GM21825 (cell line): ENCODE measurements around the gene EHMT1.

Source experiments
- ATAC-seq: cut with Tn5 transposase; IDR thresholded peaks from one replicate; pipeline ENCODE4 v1.9.1; 2021; ENCODE audit warnings: mild to moderate bottlenecking, moderate library complexity; ENCODE audit not compliant: unreplicated experiment

The EHMT1 gene

GRCh38 chr9:137643921-137644320 lies 25.1 kb downstream of the EHMT1 start:
- ATAC-seq, result no peak

GRCh38 chr9:137645211-137645610 lies 26.4 kb downstream of the EHMT1 start:
- ATAC-seq, result no peak

GRCh38 chr9:137646341-137646740 lies 27.5 kb downstream of the EHMT1 start:
- ATAC-seq, result no peak

- no peak for ATAC-seq
These were observed 28.4 kb downstream of the EHMT1 start for GRCh38 chr9:137647096-137647714.

GRCh38 chr9:137648396-137648795 lies 29.6 kb downstream of the EHMT1 start:
- ATAC-seq, result no peak

- no peak for ATAC-seq
These were observed 30.7 kb downstream of the EHMT1 start for GRCh38 chr9:137649553-137649952.

- no peak for ATAC-seq
These were observed 31.5 kb downstream of the EHMT1 start for GRCh38 chr9:137650259-137650658.

- no peak for ATAC-seq
These were observed 32.0 kb downstream of the EHMT1 start for GRCh38 chr9:137650779-137651178.

GRCh38 chr9:137656416-137656815 lies 37.6 kb downstream of the EHMT1 start:
- ATAC-seq, result no peak

GRCh38 chr9:137657606-137658005 lies 38.8 kb downstream of the EHMT1 start:
- ATAC-seq, result no peak

GRCh38 chr9:137658781-137659180 lies 40.0 kb downstream of the EHMT1 start:
- ATAC-seq, result no peak

- no peak for ATAC-seq
These were observed 41.3 kb downstream of the EHMT1 start for GRCh38 chr9:137660144-137660543.

- no peak for ATAC-seq
These were observed 44.8 kb downstream of the EHMT1 start for GRCh38 chr9:137663584-137663983.

- no peak for ATAC-seq
These were observed 45.9 kb downstream of the EHMT1 start for GRCh38 chr9:137664676-137665075.

GRCh38 chr9:137665226-137665625 lies 46.4 kb downstream of the EHMT1 start:
- ATAC-seq, result no peak

- ATAC-seq, result no peak
These were observed 47.1 kb downstream of the EHMT1 start for GRCh38 chr9:137665697-137666512.

- ATAC-seq, result no peak
These were observed 47.7 kb downstream of the EHMT1 start for GRCh38 chr9:137666513-137666822.

- ATAC-seq, result no peak
These were observed 48.3 kb downstream of the EHMT1 start for GRCh38 chr9:137666955-137667670.

- no peak for ATAC-seq
These were observed 49.4 kb downstream of the EHMT1 start for GRCh38 chr9:137668203-137668602.

GRCh38 chr9:137669261-137669672 lies 50.5 kb downstream of the EHMT1 start:
- ATAC-seq, result no peak

- no peak for ATAC-seq
These were observed 51.8 kb downstream of the EHMT1 start for GRCh38 chr9:137670391-137671195.
